Loucy (cell line): Measurements from ENCODE around the gene SLC6A6.

ENCODE experiments used
- H2AFZ ChIP-seq: fragments of 200-600 bp; sonication (generic); 2 replicates; pipeline ENCODE4 v1.6.0; 2016; ENCODE audit warnings: antibody characterized with exemption, mild to moderate bottlenecking, low read length, moderate library complexity
- H3F3A ChIP-seq: fragments of 200-600 bp; 2 replicates; pipeline ENCODE4 v1.6.0; 2016; ENCODE audit warnings: antibody characterized with exemption, low read depth, mild to moderate bottlenecking
- H3K27me3 ChIP-seq: fragments of 200-600 bp; sonication (generic); 2 replicates; pipeline ENCODE4 v1.6.1; 2014; ENCODE audit warnings: low read length, mild to moderate bottlenecking; ENCODE audit not compliant: insufficient read depth, poor library complexity, severe bottlenecking
- H3K36me3 ChIP-seq: fragments of 200-600 bp; sonication (generic); 2 replicates; pipeline ENCODE4 v1.6.1; 2016; ENCODE audit warnings: low read length; ENCODE audit not compliant: insufficient read depth
- H3K4me1 ChIP-seq: fragments of 200-600 bp; sonication (generic); 2 replicates; pipeline ENCODE4 v1.5.1; 2014; ENCODE audit warnings: low read length, mild to moderate bottlenecking; ENCODE audit not compliant: insufficient read depth, poor library complexity, severe bottlenecking
- H3K4me2 ChIP-seq: fragments of 200-600 bp; sonication (generic); 2 replicates; pipeline ENCODE4 v1.6.0; 2014; ENCODE audit warnings: antibody characterized with exemption, low read length, low read depth, mild to moderate bottlenecking; ENCODE audit not compliant: poor library complexity, severe bottlenecking
- H3K4me3 ChIP-seq: fragments of 200-600 bp; sonication (generic); 2 replicates; pipeline ENCODE4 v1.5.1; 2014; ENCODE audit warnings: low read length, mild to moderate bottlenecking, mixed read lengths; ENCODE audit not compliant: poor library complexity, severe bottlenecking
- H3K79me2 ChIP-seq: fragments of 200-600 bp; sonication (generic); 2 replicates; pipeline ENCODE4 v1.6.1; 2014; ENCODE audit warnings: low read length; ENCODE audit not compliant: insufficient read depth
- H3K9ac ChIP-seq: fragments of 200-600 bp; sonication (generic); 2 replicates; pipeline ENCODE4 v1.6.0; 2014; ENCODE audit warnings: mild to moderate bottlenecking, low read depth, low read length, moderate library complexity; ENCODE audit not compliant: poor library complexity, severe bottlenecking
- H3K9me2 ChIP-seq: fragments of 200-600 bp; sonication (generic); replicated peaks from 2 replicates; pipeline ENCODE4 v1.6.1; 2016; ENCODE audit warnings: low read depth, low read length, mixed read lengths
- H3K9me3 ChIP-seq: fragments of 200-600 bp; sonication (generic); 2 replicates; pipeline ENCODE4 v1.6.1; 2014; ENCODE audit warnings: mild to moderate bottlenecking, antibody characterized with exemption, low read length, low read depth; ENCODE audit not compliant: insufficient read depth
- H4K20me1 ChIP-seq: fragments of 200-600 bp; sonication (generic); 2 replicates; pipeline ENCODE4 v1.6.0; 2014; ENCODE audit warnings: antibody characterized with exemption, low read length, mild to moderate bottlenecking; ENCODE audit not compliant: insufficient read depth, poor library complexity, severe bottlenecking
- CTCF ChIP-seq: fragments of 200-600 bp; sonication (generic); conservative IDR thresholded peaks from 2 replicates; pipeline ENCODE4 v1.5.1; 2014; ENCODE audit warnings: mild to moderate bottlenecking, antibody characterized with exemption, low read length
- EZH2phosphoT487 ChIP-seq: fragments of 200-600 bp; IDR thresholded peaks from 2 replicates; pipeline ENCODE4 v1.6.1; 2018; ENCODE audit warnings: antibody characterized with exemption, mild to moderate bottlenecking, moderate library complexity, borderline replicate concordance

The SLC6A6 gene

GRCh38 chr3:14536837-14537589 is 134.6 kb downstream of the SLC6A6 start:
- H2AFZ ChIP-seq, result no peak overlapping the region
- no peak overlapping the region for H3K4me2 ChIP-seq
- H3K79me2 ChIP-seq, result no peaks in the 10 kb centered on the region
- no peaks in the 10 kb centered on the region for H3K27me3 ChIP-seq
- H3K4me1 ChIP-seq, result no peaks in the 10 kb centered on the region
- no peak overlapping the region for H3K4me3 ChIP-seq
- H4K20me1 ChIP-seq, result no peaks in the 10 kb centered on the region
- no peak for TF ChIP-seq EZH2phosphoT487
- TF ChIP-seq CTCF, result no peak
- no peaks in the 10 kb centered on the region for H3K36me3 ChIP-seq
- H3K9me2 ChIP-seq, result no peaks in the 10 kb centered on the region
- H3K9me3 ChIP-seq, result no peaks in the 10 kb centered on the region
- H3K9ac ChIP-seq, result no peak overlapping the region
- no peaks in the 10 kb centered on the region for H3F3A ChIP-seq

GRCh38 chr3:14537590-14538450 is 135.4 kb downstream of the SLC6A6 start:
- Histone ChIP-seq H3K9ac (no peak overlapping the region), H3K9me3 (no peaks in the 10 kb centered on the region), H3K4me1 (no peaks in the 10 kb centered on the region), H4K20me1 (no peaks in the 10 kb centered on the region), H3K79me2 (no peaks in the 10 kb centered on the region), H3K9me2 (no peaks in the 10 kb centered on the region), H3K4me2 (no peak overlapping the region), H3K27me3 (no peaks in the 10 kb centered on the region), H3F3A (no peaks in the 10 kb centered on the region), H2AFZ (no peak overlapping the region), H3K4me3 (no peak overlapping the region), H3K36me3 (no peaks in the 10 kb centered on the region)
- TF ChIP-seq CTCF (no peak), EZH2phosphoT487 (no peak)

- no peaks in the 10 kb centered on the region for H4K20me1 ChIP-seq
- no peak overlapping the region for H3K4me3 ChIP-seq
- no peaks in the 10 kb centered on the region for H3K9me3 ChIP-seq
- H3F3A ChIP-seq, result no peaks in the 10 kb centered on the region
- no peak overlapping the region for H3K9ac ChIP-seq
- no peak overlapping the region for H2AFZ ChIP-seq
- H3K4me2 ChIP-seq, result no peak overlapping the region
- no peaks in the 10 kb centered on the region for H3K79me2 ChIP-seq
- H3K36me3 ChIP-seq, result no peaks in the 10 kb centered on the region
- no peaks in the 10 kb centered on the region for H3K4me1 ChIP-seq
- TF ChIP-seq EZH2phosphoT487 (no peak), CTCF (no peak)
- H3K27me3 ChIP-seq, result no peaks in the 10 kb centered on the region
- H3K9me2 ChIP-seq, result no peaks in the 10 kb centered on the region
Observed at GRCh38 chr3:14538451-14539088, 136.2 kb downstream of the SLC6A6 start.
